B cell (primary cell): Measurements from ENCODE around the gene BNIP3. TPM values are rescaled to one million over a fixed set of nuclear protein-coding genes. Genes with fewer than 3 reads are reported as not detected.

ENCODE experiments used
- ATAC-seq: fragments of 200-7000 bp; cut with Tn5 transposase; one replicate; pipeline ENCODE4 v1.10.0; 2021; ENCODE audit warnings: low read depth, mild to moderate bottlenecking, moderate number of reproducible peaks, moderate library complexity
- CTCF ChIA-PET: fragments of 350-600 bp; sonication (Branson Sonifier 250); formaldehyde crosslinking; loops from one replicate; lab custom pipeline; 2021; ENCODE audit warnings: antibody characterized with exemption, inconsistent platforms; lab: Charles Lee
- POLR2A ChIA-PET: fragments of 350-600 bp; sonication (Branson Sonifier 250); formaldehyde crosslinking; loops from one replicate; lab custom pipeline; 2021; ENCODE audit warnings: antibody characterized with exemption; lab: Charles Lee
- DNase-seq: peaks from one replicate; pipeline ENCODE4 v3.0.0; 2013
- H2AFZ ChIP-seq: 2 replicates; pipeline ENCODE4 v1.6.1; 2012; ENCODE audit warnings: mild to moderate bottlenecking, low read depth, low read length; ENCODE audit not compliant: insufficient read depth, poor library complexity, severe bottlenecking
- H3K27ac ChIP-seq, 2 donors: 1 replicate in 1 of 2; 2 replicates in 1 of 2; pipeline ENCODE4 v1.5.1; 2012 to 2013; ENCODE audit warnings: low read length in 2 of 2, mild to moderate bottlenecking in 2 of 2, moderate library complexity in 1 of 2
- H3K27me3 ChIP-seq, 4 experiments: fragments of 200-600 bp in 1 of 4; sonication (generic) in 1 of 4; replicated peaks in 1 of 4; 1 replicate in 2 of 4; 2 replicates in 2 of 4; pipeline versions ENCODE4 v1.6.1 to v1.7.0; 2013 to 2016; ENCODE audit warnings: low read length in 3 of 4, mild to moderate bottlenecking in 2 of 4, mixed read lengths in 1 of 4, moderate library complexity in 1 of 4; ENCODE audit not compliant: insufficient read depth in 4 of 4, control insufficient read depth in 3 of 4; ENCODE audit errors: control extremely low read depth in 1 of 4
- H3K36me3 ChIP-seq, 2 experiments: replicated peaks in 1 of 2; 1 replicate in 1 of 2; 2 replicates in 1 of 2; pipeline versions ENCODE4 v1.6.1 to v1.7.1; 2013; ENCODE audit warnings: low read length in 1 of 2; ENCODE audit not compliant: insufficient read depth in 2 of 2, control insufficient read depth in 1 of 2; ENCODE audit errors: control extremely low read depth in 1 of 2, extremely low read depth in 1 of 2
- H3K4me1 ChIP-seq, 2 donors: fragments of 200-600 bp in 1 of 2; sonication (generic) in 1 of 2; 1 replicate in 1 of 2; 2 replicates in 1 of 2; pipeline versions ENCODE4 v1.5.1 to v1.6.1; 2013 to 2017; ENCODE audit warnings: low read length in 2 of 2; ENCODE audit not compliant: control insufficient read depth in 2 of 2, insufficient read depth in 2 of 2
- H3K4me2 ChIP-seq: replicated peaks from 2 replicates; pipeline ENCODE3; 2012; ENCODE audit warnings: mild to moderate bottlenecking, low read depth, low read length; ENCODE audit not compliant: poor library complexity, severe bottlenecking
- H3K4me3 ChIP-seq, 5 experiments: fragments of 200-600 bp in 1 of 5; sonication (generic) in 1 of 5; 1 replicate in 3 of 5; 2 replicates in 2 of 5; pipeline versions ENCODE4 v1.5.1 to v1.7.0; 2011 to 2016; ENCODE audit warnings: low read length in 4 of 5, mild to moderate bottlenecking in 4 of 5, low read depth in 2 of 5, control low read depth in 1 of 5, moderate library complexity in 1 of 5; ENCODE audit not compliant: insufficient read depth in 1 of 5; ENCODE audit errors: control extremely low read depth in 1 of 5, extremely low read depth in 1 of 5
- H3K79me2 ChIP-seq: fragments of 200-600 bp; sonication (generic); one replicate; pipeline ENCODE4 v1.6.0; 2016; ENCODE audit warnings: low read length; ENCODE audit not compliant: control insufficient read depth, insufficient read depth
- H3K9ac ChIP-seq: fragments of 200-600 bp; sonication (generic); 2 replicates; pipeline ENCODE4 v1.6.1; 2017; ENCODE audit warnings: mild to moderate bottlenecking, low read length, moderate library complexity
- H3K9me3 ChIP-seq, 3 donors: one replicate each; pipeline versions ENCODE4 v1.6.1 to v1.7.1; 2013; ENCODE audit warnings: low read length in 2 of 3; ENCODE audit not compliant: control insufficient read depth in 2 of 3, insufficient read depth in 1 of 3; ENCODE audit errors: control extremely low read depth in 1 of 3
- H4K20me1 ChIP-seq: 2 replicates; pipeline ENCODE4 v1.6.0; 2012; ENCODE audit warnings: mild to moderate bottlenecking, low read length; ENCODE audit not compliant: insufficient read depth, control insufficient read depth, poor library complexity, severe bottlenecking
- H3K27ac Mint-ChIP-seq: one replicate; pipeline ENCODE4 v1.8.0; 2021; ENCODE audit warnings: mixed read lengths
- H3K27me3 Mint-ChIP-seq: one replicate; pipeline ENCODE4 v1.8.0; 2021; ENCODE audit warnings: mixed read lengths
- H3K4me1 Mint-ChIP-seq: one replicate; pipeline ENCODE4 v1.8.0; 2021; ENCODE audit warnings: mixed read lengths
- H3K4me3 Mint-ChIP-seq: one replicate; pipeline ENCODE4 v1.8.0; 2021; ENCODE audit warnings: mixed read lengths
- H3K9me3 Mint-ChIP-seq: one replicate; pipeline ENCODE4 v1.8.0; 2022; ENCODE audit warnings: mixed read lengths; ENCODE audit not compliant: insufficient read depth
- EZH2 ChIP-seq: IDR thresholded peaks from 2 replicates; pipeline ENCODE4 v1.6.1; 2012; ENCODE audit warnings: borderline replicate concordance, low read depth, mild to moderate bottlenecking, moderate library complexity, low read length; ENCODE audit not compliant: insufficient read depth, poor library complexity, severe bottlenecking
- WGBS: methylation state at CpG from one replicate; pipeline ENCODE4 v1.1.5; 2013; ENCODE audit warnings: missing lambda C conversion rate; ENCODE audit not compliant: insufficient coverage; 5-methylcytosine and 5-hydroxymethylcytosine counted together
- intact Hi-C: fragments of 100-400 bp; cut with micrococcal nuclease; formaldehyde crosslinking; loops from one replicate; pipeline ENCODE4 v1.10.0; 2022
- polyA plus RNA-seq: library from polyadenylated mRNA; depleted of rRNA; stranded (reverse); fragments of >200 nt; gene quantifications from 2 replicates; pipeline ENCODE4 v1.2.3, GENCODE V29; 2012
- total RNA-seq, 2 donors: library from RNA; stranded (reverse); fragments of 120-200 nt in 1 of 2; gene quantifications; 1 replicate in 1 of 2; 2 replicates in 1 of 2; pipeline versions ENCODE4 v1.2.3 to v1.2.4, GENCODE V29; 2013 to 2022
- TF ChIP-seq, protein P1 (sequence below): fragments of 200-600 bp; IDR thresholded peaks from one replicate; pipeline ENCODE4 v1.8.0; 2022; ENCODE audit warnings: antibody characterized with exemption, mild to moderate bottlenecking

Gene BNIP3
- total and polyA plus RNA-seq, 2 donors (not counting 1 experiment from before 2014, with no cell fraction given), result 7.1 to 10.9 TPM

GRCh38 chr10:131934769-131935168 is 47.0 kb downstream of the BNIP3 start:
- H3K9me3 Mint-ChIP-seq, result no peaks in the 10 kb centered on the region
- 97% methylated on average over 6 of the region's 8 CpGs for WGBS
- ChIA-PET POLR2A (no interaction called here), CTCF (no interaction called here)
- Histone ChIP-seq H3K4me3 (no peak overlapping the region), H3K4me2 (no peak overlapping the region), H4K20me1 (peaks cover 65% of the 10 kb centered on the region), H3K79me2 (peaks cover 76% of the 10 kb centered on the region), H3K9ac (no peak overlapping the region), H3K36me3 (peaks cover 0 to 35% of the 10 kb centered on the region in 2 experiments), H2AFZ (no peak overlapping the region), H3K27ac (no peak overlapping the region), H3K27me3 (no peaks in the 10 kb centered on the region), H3K4me1 (no peaks in the 10 kb centered on the region), H3K9me3 (no peaks in the 10 kb centered on the region)
- H3K27ac Mint-ChIP-seq, result no peak overlapping the region
- H3K4me3 Mint-ChIP-seq, result no peak overlapping the region
- H3K27me3 Mint-ChIP-seq, result no peaks in the 10 kb centered on the region
- no peak for ATAC-seq
- no peak for TF ChIP-seq EZH2
- TF ChIP-seq, protein P1, sequence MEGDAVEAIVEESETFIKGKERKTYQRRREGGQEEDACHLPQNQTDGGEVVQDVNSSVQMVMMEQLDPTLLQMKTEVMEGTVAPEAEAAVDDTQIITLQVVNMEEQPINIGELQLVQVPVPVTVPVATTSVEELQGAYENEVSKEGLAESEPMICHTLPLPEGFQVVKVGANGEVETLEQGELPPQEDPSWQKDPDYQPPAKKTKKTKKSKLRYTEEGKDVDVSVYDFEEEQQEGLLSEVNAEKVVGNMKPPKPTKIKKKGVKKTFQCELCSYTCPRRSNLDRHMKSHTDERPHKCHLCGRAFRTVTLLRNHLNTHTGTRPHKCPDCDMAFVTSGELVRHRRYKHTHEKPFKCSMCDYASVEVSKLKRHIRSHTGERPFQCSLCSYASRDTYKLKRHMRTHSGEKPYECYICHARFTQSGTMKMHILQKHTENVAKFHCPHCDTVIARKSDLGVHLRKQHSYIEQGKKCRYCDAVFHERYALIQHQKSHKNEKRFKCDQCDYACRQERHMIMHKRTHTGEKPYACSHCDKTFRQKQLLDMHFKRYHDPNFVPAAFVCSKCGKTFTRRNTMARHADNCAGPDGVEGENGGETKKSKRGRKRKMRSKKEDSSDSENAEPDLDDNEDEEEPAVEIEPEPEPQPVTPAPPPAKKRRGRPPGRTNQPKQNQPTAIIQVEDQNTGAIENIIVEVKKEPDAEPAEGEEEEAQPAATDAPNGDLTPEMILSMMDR, result no peak
- peaks cover 21% of the 10 kb centered on the region for H3K4me1 Mint-ChIP-seq
- intact Hi-C loops, result no loop called here
- DNase-seq, result no peak

DNA sequence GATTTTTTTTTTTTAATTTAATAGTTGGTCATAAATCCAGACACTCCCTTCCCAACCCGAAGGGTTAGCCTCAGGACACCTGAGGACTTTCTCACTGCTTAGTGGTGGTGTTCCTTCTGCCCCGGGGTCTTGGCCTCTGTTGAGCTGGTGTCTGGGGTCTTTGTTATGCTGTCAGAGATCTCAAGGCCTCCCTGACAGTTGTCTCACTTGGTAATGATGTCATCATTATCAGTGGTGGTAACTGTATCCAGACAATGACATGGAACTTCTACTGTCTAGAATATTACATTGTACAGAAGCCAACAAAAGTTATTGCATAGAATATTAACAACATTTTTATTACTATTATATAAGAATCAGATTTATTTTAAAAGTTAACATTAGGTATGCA is 48.0 kb downstream of the BNIP3 start:
- ATAC-seq (no peak), DNase-seq (no peak)
- peaks cover 0 to 32% of the 10 kb centered on the region in 2 experiments for H3K36me3 ChIP-seq
- Mint-ChIP-seq H3K9me3 (no peaks in the 10 kb centered on the region), H3K4me1 (peaks cover 31% of the 10 kb centered on the region), H3K4me3 (no peak overlapping the region), H3K27ac (no peak overlapping the region), H3K27me3 (no peaks in the 10 kb centered on the region)
- no peaks in the 10 kb centered on the region for H3K9me3 ChIP-seq
- H3K9ac ChIP-seq, result no peak overlapping the region
- no peak overlapping the region for H2AFZ ChIP-seq
- H3K4me1 ChIP-seq, result peaks cover 7 to 8% of the 10 kb centered on the region in 2 donors
- intact Hi-C loops, result no loop called here
- ChIA-PET CTCF (interaction anchor here (0.7 kb wide), 1 partner anchor 28 kb away, joined by 3 read pairs; no protein-coding TSS in a partner anchor), POLR2A (interaction anchor here (0.7 kb wide), 1 partner anchor 21 kb away, joined by 3 read pairs; no protein-coding TSS in a partner anchor)
- TF ChIP-seq, protein P1, result no peak
- no peak for TF ChIP-seq EZH2
- H3K4me2 ChIP-seq, result no peak overlapping the region
- H4K20me1 ChIP-seq, result peaks cover 76% of the 10 kb centered on the region
- peaks cover 84% of the 10 kb centered on the region for H3K79me2 ChIP-seq
- H3K27me3 ChIP-seq, result no peaks in the 10 kb centered on the region
- no peak overlapping the region for H3K4me3 ChIP-seq
- no CpG with 5 or more reads among the region's 2 CpGs for WGBS
- H3K27ac ChIP-seq, result no peak overlapping the region
